Keratinocyte (primary cell): ENCODE measurements around the gene MAPT. TPM values are rescaled to one million over a fixed set of nuclear protein-coding genes. Genes with fewer than 3 reads are reported as not detected.

ENCODE experiments used
- DNase-seq: peaks from one replicate; pipeline ENCODE4 v3.0.0-alpha.2; 2011; ENCODE audit warnings: low read depth, missing footprints, low spot score
- FAIRE-seq: peaks from 2 replicates; lab custom pipeline; 2011; peaks lifted over from hg19 to GRCh38; lab: Jason Lieb, UNC
- H2AFZ ChIP-seq: 2 replicates; pipeline ENCODE4 v1.6.0; 2012; ENCODE audit warnings: low read length, control low read depth, inconsistent platforms; ENCODE audit not compliant: control insufficient read depth
- H3K27ac ChIP-seq: 2 replicates; pipeline ENCODE4 v1.5.1; 2011; ENCODE audit warnings: low read length; ENCODE audit not compliant: control insufficient read depth, insufficient read depth
- H3K27me3 ChIP-seq: 3 replicates; pipeline ENCODE4 v1.6.0; 2011; ENCODE audit warnings: low read length; ENCODE audit not compliant: control insufficient read depth, insufficient read depth; ENCODE audit errors: extremely low read depth
- H3K36me3 ChIP-seq, 2 experiments: 2 replicates in 1 of 2; 3 replicates in 1 of 2; pipeline ENCODE4 v1.5.1; 2011; ENCODE audit warnings: low read length in 2 of 2, mild to moderate bottlenecking in 1 of 2; ENCODE audit not compliant: control insufficient read depth in 2 of 2, insufficient read depth in 2 of 2; ENCODE audit errors: extremely low read depth in 1 of 2
- H3K4me1 ChIP-seq: 3 replicates; pipeline ENCODE4 v1.5.1; 2011; ENCODE audit warnings: low read length; ENCODE audit not compliant: control insufficient read depth, insufficient read depth; ENCODE audit errors: extremely low read depth
- H3K4me2 ChIP-seq: 3 replicates; pipeline ENCODE4 v1.6.0; 2011; ENCODE audit warnings: low read depth, low read length; ENCODE audit not compliant: control insufficient read depth, insufficient read depth; ENCODE audit errors: extremely low read depth
- H3K4me3 ChIP-seq, 3 experiments: fragments of 200-600 bp in 1 of 3; sonication (generic) in 1 of 3; 2 replicates in 2 of 3; 3 replicates in 1 of 3; pipeline ENCODE4 v1.5.1; 2011 to 2016; ENCODE audit warnings: low read length in 3 of 3, mild to moderate bottlenecking in 3 of 3, control low read depth in 2 of 3, inconsistent platforms in 1 of 3, low read depth in 1 of 3, mixed read lengths in 1 of 3, mixed run types in 1 of 3, moderate library complexity in 1 of 3; ENCODE audit not compliant: control insufficient read depth in 2 of 3, insufficient read depth in 2 of 3; ENCODE audit errors: extremely low read depth in 1 of 3
- H3K79me2 ChIP-seq: 2 replicates; pipeline ENCODE4 v1.6.0; 2012; ENCODE audit warnings: low read length; ENCODE audit not compliant: control insufficient read depth, insufficient read depth
- H3K9ac ChIP-seq: 3 replicates; pipeline ENCODE4 v1.6.0; 2011; ENCODE audit warnings: low read length; ENCODE audit not compliant: control insufficient read depth, insufficient read depth; ENCODE audit errors: extremely low read depth
- H3K9me1 ChIP-seq: 3 replicates; pipeline ENCODE4 v1.6.0; 2011; ENCODE audit warnings: low read length; ENCODE audit not compliant: control insufficient read depth, insufficient read depth; ENCODE audit errors: extremely low read depth
- H3K9me3 ChIP-seq: 2 replicates; pipeline ENCODE4 v1.5.1; 2012; ENCODE audit warnings: low read depth, low read length; ENCODE audit not compliant: control insufficient read depth
- H4K20me1 ChIP-seq: 3 replicates; pipeline ENCODE4 v1.6.0; 2011; ENCODE audit warnings: low read length; ENCODE audit not compliant: control insufficient read depth, insufficient read depth; ENCODE audit errors: extremely low read depth
- CTCF ChIP-seq, 3 experiments: IDR thresholded peaks in 1 of 3; conservative IDR thresholded peaks in 1 of 3; optimal IDR thresholded peaks in 1 of 3; 2 replicates in 2 of 3; 3 replicates in 1 of 3; pipeline versions ENCODE3 to v1.5.1; 2011; ENCODE audit warnings: low read length in 3 of 3, mild to moderate bottlenecking in 3 of 3, moderate library complexity in 2 of 3, control low read depth in 1 of 3, inconsistent platforms in 1 of 3; ENCODE audit not compliant: insufficient read depth in 2 of 3; ENCODE audit errors: extremely low read depth in 1 of 3
- EZH2 ChIP-seq: IDR thresholded peaks from one replicate; pipeline ENCODE4 v1.6.1; 2012; ENCODE audit warnings: inconsistent platforms, mild to moderate bottlenecking, low read length, moderate library complexity
- dilution Hi-C: fragments of 300-500 bp; cut with MboI; formaldehyde crosslinking; loops from one replicate; pipeline ENCODE4 v1.7.0; 2020; ENCODE audit warnings: low sequenced_read_pairs; ENCODE audit not compliant: extremely low pct_ligation_motif_present
- polyA plus RNA-seq, 5 experiments: library from polyadenylated mRNA; depleted of rRNA in 3 of 5; stranded (reverse) in 3 of 5; stranded (forward) in 1 of 5; unstranded in 1 of 5; fragments of >200 nt; gene quantifications; 1 replicate in 1 of 5; 2 replicates in 3 of 5; 3 replicates in 1 of 5; pipeline versions ENCODE4 v1.2.1 to v1.2.3, GENCODE V29; 2011 to 2012; ENCODE audit warnings: missing spikeins in 2 of 5, low read depth in 1 of 5, low replicate concordance in 1 of 5

MAPT gene
- polyA plus RNA-seq, 1 donor (not counting 4 experiments of a cell fraction or from before 2014, with no cell fraction given) = 0.08 TPM

- peaks cover 5% of the 10 kb centered on the region for H3K4me1 ChIP-seq
- no peaks in the 10 kb centered on the region for H3K9me3 ChIP-seq
- dilution Hi-C loops = no loop called here
- H3K27ac ChIP-seq = no peak overlapping the region
- H3K9me1 ChIP-seq = no peaks in the 10 kb centered on the region
- DNase-seq = no peak
- H2AFZ ChIP-seq = no peak overlapping the region
- TF ChIP-seq EZH2 = no peak
- TF ChIP-seq CTCF (optimal IDR thresholded peaks at IDR 0.05 in 1 of 3, IDR thresholded peaks at IDR 0.05 in 1 of 3, conservative IDR thresholded peaks at IDR 0.05 in 1 of 3; ENCODE audit: extremely low read depth in 1 of 3, insufficient read depth in 2 of 3, low read length in 3 of 3) = peak; percentile 20 to 32 (median 28)
- no peak for FAIRE-seq
- no peak overlapping the region for H3K9ac ChIP-seq
- peaks cover 5% of the 10 kb centered on the region for H3K27me3 ChIP-seq
- no peaks in the 10 kb centered on the region for H4K20me1 ChIP-seq
- H3K79me2 ChIP-seq = no peaks in the 10 kb centered on the region
- no peak overlapping the region for H3K4me3 ChIP-seq
- no peaks in the 10 kb centered on the region for H3K36me3 ChIP-seq
- H3K4me2 ChIP-seq = no peak overlapping the region
Observed at GRCh38 chr17:45889579-45889978, 4.8 kb upstream of the MAPT start.

- H3K27me3 ChIP-seq = peaks cover 46% of the 10 kb centered on the region
- H3K4me2 ChIP-seq = peak overlapping the region; percentile 81
- no peak for FAIRE-seq
- H3K4me1 ChIP-seq = peaks cover 10% of the 10 kb centered on the region
- no peaks in the 10 kb centered on the region for H3K9me1 ChIP-seq
- TF ChIP-seq CTCF (optimal IDR thresholded peaks at IDR 0.05 in 1 of 3, IDR thresholded peaks at IDR 0.05 in 1 of 3, conservative IDR thresholded peaks at IDR 0.05 in 1 of 3; ENCODE audit: extremely low read depth in 1 of 3, insufficient read depth in 2 of 3, low read length in 3 of 3) = no peak
- no peak for TF ChIP-seq EZH2
- no peak overlapping the region for H3K27ac ChIP-seq
- H3K4me3 ChIP-seq = peak overlapping the region; percentile 50 to 71 (median 64)
- peak overlapping the region; percentile 63 for H3K9ac ChIP-seq
- peak overlapping the region; percentile 82 for H2AFZ ChIP-seq
- H3K9me3 ChIP-seq = no peaks in the 10 kb centered on the region
- dilution Hi-C loops = no loop called here
- no peaks in the 10 kb centered on the region for H3K36me3 ChIP-seq
- DNase-seq = no peak
- no peaks in the 10 kb centered on the region for H4K20me1 ChIP-seq
- H3K79me2 ChIP-seq = no peaks in the 10 kb centered on the region
Observed at GRCh38 chr17:45893725-45894021, 681 bp upstream of the MAPT start.
